Muscle of back (tissue), 11 donors: ENCODE data around the gene LRRK1. TPM values are rescaled to one million over a fixed set of nuclear protein-coding genes. Genes with fewer than 3 reads are reported as not detected.

ENCODE experiments used
- DNase-seq, 3 donors: peaks; one replicate each; pipeline versions ENCODE4 v3.0.0 to v3.0.0-alpha.2; 2013
- polyA plus RNA-seq, 10 donors: library from polyadenylated mRNA; unstranded; fragments of 120-200 nt; gene quantifications; one replicate each; pipeline ENCODE4 v1.2.1, GENCODE V29; 2013; ENCODE audit not compliant: insufficient read length in 10 of 10

The LRRK1 gene
- polyA plus RNA-seq, 10 donors = 4.6 to 8.7 (median 6.2) TPM

GRCh38 chr15:100972975-100973350 is 53.8 kb downstream of the LRRK1 start:
- DNase-seq = peak in 1 of 3 donors; percentile 46

- peak in 1 of 3 donors; percentile 52 for DNase-seq
Measured at GRCh38 chr15:100973351-100974111, 54.4 kb downstream of the LRRK1 start.

- DNase-seq = no peak
Measured at GRCh38 chr15:100975043-100975442, 55.9 kb downstream of the LRRK1 start.

GRCh38 chr15:100980410-100981046 is 61.4 kb downstream of the LRRK1 start:
- DNase-seq = no peak

- DNase-seq = no peak
Measured at GRCh38 chr15:100981086-100981485, 61.9 kb downstream of the LRRK1 start.

GRCh38 chr15:100983221-100983620 is 64.1 kb downstream of the LRRK1 start:
- DNase-seq = no peak

- DNase-seq = no peak
Measured at GRCh38 chr15:100985401-100985800, 66.2 kb downstream of the LRRK1 start.

- DNase-seq = no peak
Measured at GRCh38 chr15:100986158-100986896, 67.2 kb downstream of the LRRK1 start.

- peak in 1 of 3 donors; percentile 58 for DNase-seq
Measured at GRCh38 chr15:100987143-100987542, 68.0 kb downstream of the LRRK1 start.

- no peak for DNase-seq
Measured at GRCh38 chr15:100988297-100988696, 69.1 kb downstream of the LRRK1 start.

- DNase-seq = no peak
Measured at GRCh38 chr15:100988857-100989256, 69.7 kb downstream of the LRRK1 start.

GRCh38 chr15:100994597-100995446 is 75.7 kb downstream of the LRRK1 start:
- DNase-seq = no peak

GRCh38 chr15:100995471-100996430 is 76.6 kb downstream of the LRRK1 start:
- DNase-seq = no peak

GRCh38 chr15:100997442-100997841 is 78.3 kb downstream of the LRRK1 start:
- DNase-seq = no peak

- no peak for DNase-seq
Measured at GRCh38 chr15:100998630-100999029, 79.5 kb downstream of the LRRK1 start.

- DNase-seq = peak in 1 of 3 donors; percentile 25
Measured at GRCh38 chr15:100999369-100999768, 80.2 kb downstream of the LRRK1 start.

- DNase-seq = no peak
Measured at GRCh38 chr15:101000271-101000681, 81.1 kb downstream of the LRRK1 start.

- no peak for DNase-seq
Measured at GRCh38 chr15:101001056-101001455, 81.9 kb downstream of the LRRK1 start.

- no peak for DNase-seq
Measured at GRCh38 chr15:101001796-101002195, 82.6 kb downstream of the LRRK1 start.

- no peak for DNase-seq
Measured at GRCh38 chr15:101003081-101003480, 83.9 kb downstream of the LRRK1 start.

GRCh38 chr15:101003706-101004105 is 84.5 kb downstream of the LRRK1 start:
- no peak for DNase-seq
